ENCODE results near the gene NFIX.
A peak's percentile ranks its signal among the peaks of the same experiment; 100 is the strongest.

Gene NFIX

GRCh38 chr19:13007292-13008045 lies 12.2 kb downstream of the NFIX start:
- DNase-seq (ENCODE audit: low spot score), result no peak

GRCh38 chr19:13008926-13009787 lies 13.9 kb downstream of the NFIX start:
- peak; percentile 68 for DNase-seq (ENCODE audit: low spot score)

- peak; percentile 61 for DNase-seq (ENCODE audit: low spot score)
Observed at GRCh38 chr19:13010038-13010991, 15.0 kb downstream of the NFIX start.

GRCh38 chr19:13010992-13011652 lies 15.8 kb downstream of the NFIX start:
- no peak for DNase-seq (ENCODE audit: low spot score)

GRCh38 chr19:13011653-13012389 lies 16.5 kb downstream of the NFIX start:
- no peak for DNase-seq (ENCODE audit: low spot score)

GRCh38 chr19:13012390-13012689 lies 17.1 kb downstream of the NFIX start:
- DNase-seq (ENCODE audit: low spot score), result no peak

GRCh38 chr19:13012690-13013608 lies 17.7 kb downstream of the NFIX start:
- peak; percentile 58 for DNase-seq (ENCODE audit: low spot score)

GRCh38 chr19:13013649-13014048 lies 18.4 kb downstream of the NFIX start:
- no peak for DNase-seq (ENCODE audit: low spot score)

GRCh38 chr19:13014101-13014920 lies 19.0 kb downstream of the NFIX start:
- peak; percentile 78 for DNase-seq (ENCODE audit: low spot score)

GRCh38 chr19:13014921-13015280 lies 19.6 kb downstream of the NFIX start:
- no peak for DNase-seq (ENCODE audit: low spot score)

GRCh38 chr19:13015361-13016223 lies 20.3 kb downstream of the NFIX start:
- peak; percentile 57 for DNase-seq (ENCODE audit: low spot score)

GRCh38 chr19:13016245-13016627 lies 21.0 kb downstream of the NFIX start:
- no peak for DNase-seq (ENCODE audit: low spot score)

GRCh38 chr19:13016628-13017305 lies 21.5 kb downstream of the NFIX start:
- DNase-seq (ENCODE audit: low spot score), result no peak

- no peak for DNase-seq (ENCODE audit: low spot score)
Observed at GRCh38 chr19:13017306-13018034, 22.2 kb downstream of the NFIX start.

GRCh38 chr19:13018035-13018914 lies 23.0 kb downstream of the NFIX start:
- DNase-seq (ENCODE audit: low spot score), result peak; percentile 88

- DNase-seq (ENCODE audit: low spot score), result no peak
Observed at GRCh38 chr19:13019332-13019731, 24.1 kb downstream of the NFIX start.

Measured in cerebellar cortex (tissue), 1 donor.